22Rv1 (cell line): ENCODE data around the gene SLCO3A1.

Experiments
- H3K27ac ChIP-seq: fragments of 450-650 bp; 2 replicates; pipeline ENCODE4 v1.5.1; 2017
- CTCF ChIP-seq: fragments of 450-650 bp; IDR thresholded peaks from 2 replicates; pipeline ENCODE4 v1.5.1; 2017; ENCODE audit warnings: mild to moderate bottlenecking
- ZFX ChIP-seq: fragments of 450-650 bp; IDR thresholded peaks from 2 replicates; pipeline ENCODE4 v1.6.1; 2017; ENCODE audit warnings: antibody characterized with exemption, borderline replicate concordance

The SLCO3A1 gene

GRCh38 chr15:92166029-92166428 lies 312.5 kb downstream of the SLCO3A1 start:
- no peak overlapping the region for H3K27ac ChIP-seq
- TF ChIP-seq ZFX (no peak), CTCF (no peak)

- no peak overlapping the region for H3K27ac ChIP-seq
- TF ChIP-seq ZFX = no peak
- no peak for TF ChIP-seq CTCF
Observed at GRCh38 chr15:92166751-92167405, 313.4 kb downstream of the SLCO3A1 start.

- no peak overlapping the region for H3K27ac ChIP-seq
Observed at GRCh38 chr15:92167451-92167850, 313.9 kb downstream of the SLCO3A1 start.

GRCh38 chr15:92168066-92168683 lies 314.7 kb downstream of the SLCO3A1 start:
- TF ChIP-seq CTCF (no peak), ZFX (no peak)
- H3K27ac ChIP-seq = no peak overlapping the region

More at GRCh38 chr15:92167451-92167850, 313.9 kb downstream of the SLCO3A1 start:
- no peak for TF ChIP-seq ZFX
- no peak for TF ChIP-seq CTCF

- H3K27ac ChIP-seq = no peak overlapping the region
Observed at GRCh38 chr15:92170897-92171296, 317.4 kb downstream of the SLCO3A1 start.

GRCh38 chr15:92178911-92179310 lies 325.4 kb downstream of the SLCO3A1 start:
- no peak overlapping the region for H3K27ac ChIP-seq
- no peak for TF ChIP-seq ZFX
- TF ChIP-seq CTCF = no peak

More at GRCh38 chr15:92170897-92171296, 317.4 kb downstream of the SLCO3A1 start:
- TF ChIP-seq CTCF = no peak
- no peak for TF ChIP-seq ZFX

GRCh38 chr15:92184142-92184541 lies 330.6 kb downstream of the SLCO3A1 start:
- TF ChIP-seq CTCF = no peak
- TF ChIP-seq ZFX = no peak
- H3K27ac ChIP-seq = no peak overlapping the region
